Panc1 (cell line): ENCODE measurements around the gene GUCY1A1. TPM values are rescaled to one million over a fixed set of nuclear protein-coding genes. Genes with fewer than 3 reads are reported as not detected.

Source experiments
- ATAC-seq: fragments of 200-7000 bp; cut with Tn5 transposase; 2 replicates; pipeline ENCODE4 v1.9.1; 2020; ENCODE audit warnings: mild to moderate bottlenecking, moderate library complexity
- BruUV-seq: library from RNA; stranded (reverse); fragments of 400-500 nt; replicated peaks from 2 replicates; lab custom pipeline; 2021; lab: Mats Ljungman, UMichigan
- CTCF ChIA-PET: fragments of 300-600 bp; sonication (Branson Sonifier 250); formaldehyde crosslinking; loops from one replicate; lab custom pipeline; 2022; ENCODE audit warnings: antibody characterized with exemption; lab: Charles Lee
- POLR2A ChIA-PET: fragments of 300-600 bp; sonication (Branson Sonifier 250); formaldehyde crosslinking; loops from one replicate; lab custom pipeline; 2022; ENCODE audit warnings: antibody characterized with exemption; lab: Charles Lee
- DNase-seq: peaks from one replicate; pipeline ENCODE4 v3.0.0-alpha.2; 2010; ENCODE audit warnings: low read depth, low spot score
- H3K27ac ChIP-seq: 2 replicates; pipeline ENCODE4 v1.5.1; 2011; ENCODE audit warnings: mild to moderate bottlenecking, low read length, inconsistent platforms
- H3K27me3 ChIP-seq: fragments of 200-500 bp; sonication (Bioruptor generic); 2 replicates; pipeline ENCODE4 v1.6.0; 2014; ENCODE audit warnings: low read length, inconsistent platforms; ENCODE audit not compliant: control insufficient read depth, insufficient read depth
- H3K36me3 ChIP-seq: fragments of 200-500 bp; sonication (Bioruptor generic); 2 replicates; pipeline ENCODE4 v1.5.1; 2014; ENCODE audit warnings: inconsistent platforms, mild to moderate bottlenecking, low read length, moderate library complexity; ENCODE audit not compliant: control insufficient read depth, insufficient read depth
- H3K4me1 ChIP-seq: 2 replicates; pipeline ENCODE4 v1.5.1; 2011; ENCODE audit warnings: inconsistent platforms, mild to moderate bottlenecking, low read length, moderate library complexity; ENCODE audit not compliant: control insufficient read depth, insufficient read depth
- H3K4me3 ChIP-seq, 2 experiments: 2 replicates each; pipeline ENCODE4 v1.5.1; 2011 to 2012; ENCODE audit warnings: low read depth in 2 of 2, low read length in 2 of 2, mild to moderate bottlenecking in 2 of 2, inconsistent platforms in 1 of 2, moderate library complexity in 1 of 2
- H3K9me3 ChIP-seq: fragments of 200-500 bp; sonication (Bioruptor generic); 2 replicates; pipeline ENCODE4 v1.5.1; 2014; ENCODE audit warnings: low read depth, mild to moderate bottlenecking, inconsistent platforms, low read length, moderate library complexity; ENCODE audit not compliant: control insufficient read depth, insufficient read depth
- POLR2AphosphoS5 ChIP-seq: IDR thresholded peaks from 2 replicates; pipeline ENCODE4 v1.6.1; 2012; ENCODE audit warnings: mild to moderate bottlenecking, low read depth, low read length, moderate library complexity
- REST ChIP-seq, 2 experiments: IDR thresholded peaks; 2 replicates each; pipeline ENCODE4 v1.6.1; 2011 to 2012; ENCODE audit warnings: low read depth in 2 of 2, control low read depth in 1 of 2, low read length in 1 of 2, mild to moderate bottlenecking in 1 of 2, moderate library complexity in 1 of 2; ENCODE audit not compliant: insufficient read depth in 1 of 2
- SIN3A ChIP-seq: IDR thresholded peaks from 2 replicates; pipeline ENCODE4 v1.6.1; 2012; ENCODE audit warnings: low read depth, mild to moderate bottlenecking, low read length, moderate library complexity, borderline replicate concordance; ENCODE audit not compliant: insufficient read depth
- TCF7L2 ChIP-seq: IDR thresholded peaks from 2 replicates; pipeline ENCODE4 v1.6.1; 2011; ENCODE audit warnings: mild to moderate bottlenecking, low read depth, low read length, inconsistent platforms
- in situ Hi-C: cut with HindIII; loops from 2 replicates; pipeline ENCODE4 v1.10.0; 2016; ENCODE audit warnings: low sequenced_read_pairs, low pct_unique_long_range_greater_than_20kb
- intact Hi-C: fragments of 100-400 bp; cut with micrococcal nuclease; formaldehyde crosslinking; loops from one replicate; pipeline ENCODE4 v1.10.0; 2022; ENCODE audit not compliant: unreplicated experiment
- total RNA-seq: library from RNA; stranded (reverse); gene quantifications from one replicate; pipeline ENCODE4 v1.2.1, GENCODE V29; 2021; ENCODE audit not compliant: unreplicated experiment
- TF ChIP-seq, protein P1 (sequence below): fragments of 450-650 bp; IDR thresholded peaks from 2 replicates; pipeline ENCODE4 v1.5.1; 2017; ENCODE audit warnings: mild to moderate bottlenecking

The GUCY1A1 gene
- total RNA-seq, 1 experiment from 2014 or later, result 0.57 TPM

- H3K27ac ChIP-seq, result no peak overlapping the region
- no TSS peak for BruUV-seq
- H3K36me3 ChIP-seq, result no peaks in the 10 kb centered on the region
- DNase-seq (no peak), ATAC-seq (no peak)
- no peaks in the 10 kb centered on the region for H3K27me3 ChIP-seq
- in situ Hi-C loops, result no loop called here
- TF ChIP-seq SIN3A (no peak), TCF7L2 (no peak), POLR2AphosphoS5 (no peak), REST (IDR thresholded peaks at IDR 0.05; ENCODE audit: insufficient read depth in 1 of 2, low read depth in 2 of 2, low read length in 1 of 2) (no peak)
- TF ChIP-seq, protein P1, sequence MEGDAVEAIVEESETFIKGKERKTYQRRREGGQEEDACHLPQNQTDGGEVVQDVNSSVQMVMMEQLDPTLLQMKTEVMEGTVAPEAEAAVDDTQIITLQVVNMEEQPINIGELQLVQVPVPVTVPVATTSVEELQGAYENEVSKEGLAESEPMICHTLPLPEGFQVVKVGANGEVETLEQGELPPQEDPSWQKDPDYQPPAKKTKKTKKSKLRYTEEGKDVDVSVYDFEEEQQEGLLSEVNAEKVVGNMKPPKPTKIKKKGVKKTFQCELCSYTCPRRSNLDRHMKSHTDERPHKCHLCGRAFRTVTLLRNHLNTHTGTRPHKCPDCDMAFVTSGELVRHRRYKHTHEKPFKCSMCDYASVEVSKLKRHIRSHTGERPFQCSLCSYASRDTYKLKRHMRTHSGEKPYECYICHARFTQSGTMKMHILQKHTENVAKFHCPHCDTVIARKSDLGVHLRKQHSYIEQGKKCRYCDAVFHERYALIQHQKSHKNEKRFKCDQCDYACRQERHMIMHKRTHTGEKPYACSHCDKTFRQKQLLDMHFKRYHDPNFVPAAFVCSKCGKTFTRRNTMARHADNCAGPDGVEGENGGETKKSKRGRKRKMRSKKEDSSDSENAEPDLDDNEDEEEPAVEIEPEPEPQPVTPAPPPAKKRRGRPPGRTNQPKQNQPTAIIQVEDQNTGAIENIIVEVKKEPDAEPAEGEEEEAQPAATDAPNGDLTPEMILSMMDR, result no peak
- H3K4me1 ChIP-seq, result no peaks in the 10 kb centered on the region
- intact Hi-C loops, result no loop called here
- H3K4me3 ChIP-seq, result no peak overlapping the region
- POLR2A ChIA-PET, result no interaction called here
- H3K9me3 ChIP-seq, result no peaks in the 10 kb centered on the region
- CTCF ChIA-PET, result no interaction called here
Observed at GRCh38 chr4:155693015-155693663, 26.5 kb downstream of the GUCY1A1 start.

GRCh38 chr4:155694100-155694785 lies 27.6 kb downstream of the GUCY1A1 start:
- intact Hi-C loops, result no loop called here

More at GRCh38 chr4:155694100-155694785, 27.6 kb downstream of the GUCY1A1 start:
- in situ Hi-C loops, result no loop called here
- POLR2A ChIA-PET, result no interaction called here
- no peaks in the 10 kb centered on the region for H3K27me3 ChIP-seq
- ATAC-seq (no peak), DNase-seq (no peak)
- CTCF ChIA-PET, result no interaction called here
- no TSS peak for BruUV-seq
- H3K27ac ChIP-seq, result no peak overlapping the region
- no peak overlapping the region for H3K4me3 ChIP-seq
- no peak for TF ChIP-seq SIN3A
- TF ChIP-seq TCF7L2, result no peak
- TF ChIP-seq, protein P1, result no peak
- TF ChIP-seq REST (IDR thresholded peaks at IDR 0.05; ENCODE audit: insufficient read depth in 1 of 2, low read depth in 2 of 2, low read length in 1 of 2), result no peak
- TF ChIP-seq POLR2AphosphoS5, result no peak
- no peaks in the 10 kb centered on the region for H3K36me3 ChIP-seq
- no peaks in the 10 kb centered on the region for H3K9me3 ChIP-seq
- H3K4me1 ChIP-seq, result no peaks in the 10 kb centered on the region
